Sciatic nerve (tissue), 2 donors: ENCODE measurements around the gene PCDHGB5. TPM values are rescaled to one million over a fixed set of nuclear protein-coding genes. Genes with fewer than 3 reads are reported as not detected.
"Not testable (repeated sequence)": the region's sequence is repeated elsewhere in the genome, so short reads cannot be mapped to it uniquely, and the experiment has no call there.

ENCODE experiments used
- ATAC-seq: fragments of 200-7000 bp; cut with Tn5 transposase; one replicate; pipeline ENCODE4 v1.9.1; 2020; ENCODE audit warnings: mild to moderate bottlenecking, moderate library complexity
- DNase-seq: peaks from one replicate; pipeline ENCODE4 v3.0.0-alpha.2; 2020; ENCODE audit warnings: low spot score
- intact Hi-C: fragments of 100-400 bp; cut with DNase I; formaldehyde crosslinking; loops from one replicate; pipeline ENCODE4 v1.14.2; 2022
- total RNA-seq: library from RNA; stranded (reverse); fragmentation: NEBNext Ultra II Directional; extraction: Animal tissue kit (Norgen Biotek cat#: 25700); gene quantifications from one replicate; pipeline ENCODE4 v1.2.1, GENCODE V29; 2021
- donor health status: DM: no; HTN: no; CAD: no.
- donor health status: DM: no; HTN: no; CAD: no.

Gene PCDHGB5
- total RNA-seq: 16.3 TPM

- intact Hi-C loops: not testable (repeated sequence)
- DNase-seq: peak; percentile 64
- peak; percentile 84 for ATAC-seq
Observed at GRCh38 chr5:141397756-141398551, at the start of gene PCDHGB5. Gene PCDHGB5 (plus strand): TSS chr5:141397947. CDS start chr5:141398128, 181 bp downstream.

- DNase-seq (no peak), ATAC-seq (no peak)
- intact Hi-C loops: no loop called here
Observed at GRCh38 chr5:141349917-141350619, 47.7 kb upstream of the PCDHGB5 start, which contains the start of gene PCDHGB1. Gene PCDHGB1 (plus strand): TSS chr5:141350099. CDS start chr5:141350261, 162 bp downstream.

GRCh38 chr5:141351591-141351990, 46.2 kb upstream of the PCDHGB5 start:
- no peak for DNase-seq
- no peak for ATAC-seq
- intact Hi-C loops: no loop called here

DNA sequence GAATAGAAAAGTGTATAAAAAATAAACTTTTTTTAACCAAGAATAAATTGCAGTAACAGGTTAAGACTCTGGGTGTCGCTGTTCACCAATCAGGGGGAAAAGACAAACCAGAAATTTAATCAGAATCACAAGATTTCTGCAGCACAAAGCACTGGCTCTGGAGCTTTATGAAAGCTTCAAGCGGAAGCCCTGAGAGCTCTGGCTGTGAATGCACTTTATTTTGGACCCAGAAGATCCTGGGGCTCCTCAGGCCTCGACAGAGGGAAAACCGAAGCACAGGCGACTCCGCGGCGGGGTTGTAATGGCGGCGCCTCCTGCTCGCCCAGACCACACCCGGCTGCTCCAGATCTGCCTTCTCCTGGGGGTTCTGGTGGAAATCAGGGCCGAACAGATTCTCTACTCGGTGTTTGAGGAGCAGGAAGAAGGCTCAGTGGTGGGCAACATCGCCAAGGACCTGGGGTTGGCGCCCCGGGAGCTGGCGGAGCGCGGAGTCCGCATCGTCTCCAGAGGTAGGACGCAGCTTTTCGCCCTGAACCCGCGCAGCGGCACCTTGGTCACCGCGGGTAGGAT, 42.8 kb upstream of the PCDHGB5 start, which contains the start of gene PCDHGA4:
Gene PCDHGA4 (plus strand): TSS at position 122 of the 570 bp plus-strand sequence. CDS start 87 bp downstream, at position 209.
- intact Hi-C loops: no loop called here
- ATAC-seq (no peak), DNase-seq (no peak)

DNA sequence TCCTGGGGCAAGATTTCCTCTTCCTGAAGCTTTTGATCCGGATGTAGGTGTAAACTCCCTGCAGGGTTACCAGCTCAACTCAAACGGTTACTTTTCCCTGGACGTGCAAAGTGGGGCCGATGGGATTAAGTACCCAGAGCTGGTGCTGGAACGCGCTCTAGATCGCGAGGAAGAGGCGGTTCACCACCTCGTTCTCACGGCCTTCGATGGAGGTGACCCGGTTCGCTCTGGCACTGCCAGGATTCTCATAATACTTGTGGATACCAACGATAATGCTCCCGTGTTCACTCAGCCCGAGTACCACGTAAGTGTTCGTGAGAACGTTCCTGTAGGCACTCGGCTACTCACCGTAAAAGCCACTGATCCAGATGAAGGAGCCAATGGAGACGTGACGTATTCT, 42.1 kb upstream of the PCDHGB5 start:
- DNase-seq (no peak), ATAC-seq (no peak)
- intact Hi-C loops: no loop called here

GRCh38 chr5:141356133-141356532, 41.6 kb upstream of the PCDHGB5 start:
- intact Hi-C loops: no loop called here

DNA sequence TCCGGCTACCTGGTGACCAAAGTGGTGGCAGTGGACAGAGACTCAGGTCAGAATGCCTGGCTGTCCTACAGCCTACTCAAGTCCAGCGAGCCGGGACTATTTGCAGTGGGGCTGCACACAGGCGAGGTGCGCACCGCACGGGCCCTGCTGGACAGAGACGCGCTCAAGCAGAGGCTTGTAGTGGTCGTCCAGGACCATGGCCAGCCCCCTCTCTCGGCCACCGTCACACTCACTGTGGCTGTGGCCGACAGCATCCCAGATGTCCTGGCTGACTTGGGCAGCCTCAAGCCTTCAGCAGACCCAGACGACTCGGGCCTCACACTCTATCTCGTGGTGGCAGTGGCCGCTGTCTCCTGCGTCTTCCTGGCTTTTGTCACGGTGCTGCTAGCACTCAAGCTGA, 40.8 kb upstream of the PCDHGB5 start:
- intact Hi-C loops: no loop called here
- no peak for DNase-seq
- ATAC-seq: no peak

More at GRCh38 chr5:141356133-141356532, 41.6 kb upstream of the PCDHGB5 start:
- ATAC-seq (no peak), DNase-seq (no peak)

DNA sequence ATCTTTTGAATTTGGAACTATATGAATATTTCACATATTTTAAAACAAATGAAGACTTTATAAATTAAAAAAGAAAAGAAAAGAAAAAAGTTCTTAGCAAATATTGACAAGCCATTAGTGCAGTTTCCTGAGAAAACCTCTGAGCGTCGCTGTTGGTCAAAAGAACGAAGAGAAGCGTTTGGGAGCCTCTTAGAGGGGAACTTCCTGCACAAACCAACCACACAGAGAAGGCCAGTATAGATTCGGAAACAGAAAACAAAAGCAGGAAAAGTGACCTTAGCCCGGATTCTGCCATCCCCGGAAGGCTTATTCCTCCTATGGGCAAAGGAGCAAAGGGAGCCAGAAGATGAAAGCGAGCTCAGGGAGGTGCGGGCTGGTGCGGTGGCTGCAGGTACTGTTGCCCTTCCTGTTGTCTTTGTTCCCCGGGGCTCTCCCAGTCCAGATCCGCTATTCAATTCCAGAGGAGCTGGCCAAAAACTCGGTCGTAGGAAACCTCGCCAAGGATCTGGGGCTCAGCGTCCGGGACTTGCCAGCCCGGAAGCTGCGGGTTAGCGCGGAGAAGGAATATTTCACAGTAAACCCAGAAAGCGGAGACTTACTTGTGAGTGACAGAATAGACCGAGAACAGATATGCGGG, 37.8 kb upstream of the PCDHGB5 start, which contains the start of gene PCDHGB2:
Gene PCDHGB2 (plus strand): TSS at position 205 of the 637 bp plus-strand sequence. CDS start 142 bp downstream, at position 347.
- intact Hi-C loops: no loop called here
- ATAC-seq: no peak
- no peak for DNase-seq

DNA sequence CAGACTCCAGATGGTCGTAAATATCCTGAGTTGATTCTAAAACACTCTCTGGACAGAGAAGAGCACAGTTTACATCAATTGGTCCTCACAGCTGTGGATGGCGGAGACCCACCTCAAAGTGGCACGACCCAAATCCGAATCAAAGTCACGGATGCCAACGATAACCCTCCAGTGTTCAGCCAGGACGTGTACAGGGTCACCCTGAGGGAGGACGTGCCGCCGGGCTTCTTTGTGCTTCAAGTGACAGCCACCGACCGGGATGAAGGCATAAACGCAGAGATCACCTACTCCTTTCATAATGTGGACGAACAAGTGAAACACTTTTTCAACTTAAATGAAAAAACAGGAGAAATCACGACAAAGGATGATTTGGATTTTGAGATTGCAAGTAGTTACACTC, 37.1 kb upstream of the PCDHGB5 start:
- intact Hi-C loops: no loop called here
- no peak for DNase-seq
- ATAC-seq: no peak

GRCh38 chr5:141362719-141363118, 35.0 kb upstream of the PCDHGB5 start:
- intact Hi-C loops: no loop called here
- DNase-seq: no peak
- no peak for ATAC-seq

- DNase-seq (no peak), ATAC-seq (no peak)
- intact Hi-C loops: no loop called here
Observed at GRCh38 chr5:141363952-141364660, 33.6 kb upstream of the PCDHGB5 start, which contains the start of gene PCDHGA5. Gene PCDHGA5 (plus strand): TSS chr5:141364162. CDS start chr5:141364331, 169 bp downstream.

- DNase-seq (no peak), ATAC-seq (no peak)
- intact Hi-C loops: no loop called here
Observed at GRCh38 chr5:141366016-141366896, 31.5 kb upstream of the PCDHGB5 start.

DNA sequence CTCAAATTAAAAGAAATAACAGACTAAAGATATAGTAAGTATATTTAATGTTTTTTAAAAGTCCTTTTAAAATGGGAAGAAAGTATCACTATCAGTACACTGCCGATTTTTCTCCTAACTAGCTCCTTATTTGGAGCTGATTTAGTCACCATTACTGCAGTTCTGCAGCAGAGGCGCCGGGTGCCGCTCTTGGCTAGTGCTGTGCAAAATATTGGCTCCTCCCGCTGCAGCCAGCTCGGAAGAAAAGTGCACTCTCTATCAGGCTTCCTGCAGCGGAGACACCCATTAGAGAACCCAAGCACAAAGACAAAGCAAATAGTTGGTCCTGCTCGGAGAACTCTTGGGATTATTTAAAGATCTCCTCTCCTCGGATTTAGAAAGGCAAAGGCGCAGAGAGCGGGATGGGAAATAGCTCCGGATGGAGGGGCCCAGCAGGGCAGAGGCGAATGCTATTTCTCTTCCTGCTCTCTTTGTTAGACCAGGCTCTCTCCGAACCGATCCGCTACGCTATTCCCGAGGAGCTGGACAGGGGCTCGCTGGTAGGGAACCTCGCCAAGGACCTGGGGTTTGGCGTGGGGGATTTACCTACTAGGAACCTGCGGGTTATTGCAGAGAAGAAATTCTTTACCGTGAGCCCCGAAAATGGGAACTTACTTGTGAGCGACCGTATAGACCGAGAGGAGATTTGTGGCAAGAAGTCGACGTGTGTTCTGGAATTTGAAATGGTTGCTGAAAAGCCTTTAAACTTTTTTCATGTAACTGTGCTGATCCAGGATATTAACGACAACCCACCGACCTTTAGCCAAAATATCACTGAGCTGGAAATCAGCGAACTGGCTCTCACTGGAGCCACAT, 27.5 kb upstream of the PCDHGB5 start, which contains the start of gene PCDHGB3:
Gene PCDHGB3 (plus strand): TSS at position 249 of the 855 bp plus-strand sequence. CDS start 153 bp downstream, at position 402.
- DNase-seq: no peak
- ATAC-seq: peak; percentile 61
- intact Hi-C loops: no loop called here

GRCh38 chr5:141371572-141372475, 25.9 kb upstream of the PCDHGB5 start:
- DNase-seq: no peak
- intact Hi-C loops: no loop called here
- ATAC-seq: no peak

DNA sequence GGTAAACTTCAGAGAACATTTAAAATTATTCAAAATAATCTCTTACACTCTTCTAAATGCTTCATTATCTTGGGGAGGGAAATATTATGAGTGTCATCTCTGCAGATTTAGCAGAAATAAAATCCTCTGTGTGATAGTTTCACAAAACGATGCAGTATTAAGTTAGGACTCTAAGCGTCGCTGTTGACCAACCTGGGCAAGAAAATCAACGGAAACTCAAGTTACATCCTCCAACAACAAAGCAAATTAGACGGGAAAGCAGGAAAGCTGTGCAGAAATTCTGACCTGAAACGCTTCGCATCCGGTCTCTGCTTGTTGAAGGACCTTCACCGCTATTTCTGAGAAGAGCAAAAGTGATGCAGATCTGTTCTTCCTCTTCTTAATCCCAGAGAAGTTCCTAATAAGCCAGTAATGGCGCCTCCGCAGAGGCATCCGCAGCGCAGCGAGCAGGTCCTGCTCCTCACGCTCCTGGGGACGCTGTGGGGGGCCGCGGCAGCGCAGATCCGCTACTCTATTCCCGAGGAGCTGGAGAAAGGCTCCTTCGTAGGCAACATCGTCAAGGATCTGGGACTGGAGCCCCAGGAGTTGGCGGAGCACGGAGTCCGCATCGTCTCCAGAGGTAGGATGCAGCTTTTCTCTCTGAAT, 24.0 kb upstream of the PCDHGB5 start, which contains the start of gene PCDHGA6:
Gene PCDHGA6 (plus strand): TSS at position 219 of the 645 bp plus-strand sequence. CDS start 193 bp downstream, at position 412.
- intact Hi-C loops: no loop called here
- DNase-seq: no peak

More for the DNA sequence above, 24.0 kb upstream of the PCDHGB5 start, which contains the start of gene PCDHGA6:
- ATAC-seq: no peak
